Posterior vena cava (tissue), 2 donors: ENCODE data around the gene MAGEF1. TPM values are rescaled to one million over a fixed set of nuclear protein-coding genes. Genes with fewer than 3 reads are reported as not detected.

Source experiments
- DNase-seq: peaks from one replicate; pipeline ENCODE4 v3.0.0-alpha.2; 2020; ENCODE audit warnings: low spot score
- intact Hi-C, 2 donors: fragments of 100-400 bp; cut with DNase I; formaldehyde crosslinking; loops; one replicate each; pipeline versions ENCODE4 v1.14.1 to v1.14.2; 2022 to 2023
- total RNA-seq, 2 donors: library from RNA; stranded (reverse); fragmentation: NEBNext Ultra II Directional; extraction: Animal tissue kit (Norgen Biotek cat#: 25700); gene quantifications; one replicate each; pipeline ENCODE4 v1.2.1, GENCODE V29; 2021
- donor health status: DM: yes; HTN: yes; CAD: no.
- donor health status: DM: yes; HTN: yes; CAD: no.

The MAGEF1 gene
- total RNA-seq, 2 donors from 2014 or later = 29.6 to 31.3 TPM

- peak; percentile 66 for DNase-seq
- intact Hi-C loops = no loop called here
Measured at GRCh38 chr3:184746131-184747120, 34.6 kb upstream of the MAGEF1 start.

DNA sequence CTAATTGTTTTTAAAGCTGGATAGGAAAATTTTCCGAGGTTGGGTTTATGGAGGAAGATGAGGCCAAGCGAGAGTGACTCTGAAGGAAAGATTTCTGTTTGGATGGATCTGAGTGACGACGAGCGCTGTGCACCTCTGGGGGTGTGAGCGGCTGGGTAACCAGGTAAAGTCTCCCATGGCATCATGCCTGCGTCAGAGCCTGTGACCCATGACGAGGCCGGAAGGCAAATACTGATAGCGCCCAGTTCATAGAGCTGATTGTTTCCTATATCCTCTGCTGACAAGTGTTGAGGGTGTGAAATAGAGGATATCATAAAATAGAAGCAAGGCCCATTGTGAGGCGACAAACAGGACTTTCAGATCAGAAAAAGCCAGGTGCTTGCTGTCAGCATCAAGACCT lies 33.7 kb upstream of the MAGEF1 start:
- peak; percentile 42 for DNase-seq
- intact Hi-C loops = no loop called here

- DNase-seq = no peak
- intact Hi-C loops = no loop called here
Measured at GRCh38 chr3:184743248-184743647, 31.4 kb upstream of the MAGEF1 start.

- peak; percentile 72 for DNase-seq
- intact Hi-C loops = no loop called here
Measured at GRCh38 chr3:184742676-184743135, 30.8 kb upstream of the MAGEF1 start.

- intact Hi-C loops = no loop called here
- peak; percentile 32 for DNase-seq
Measured at GRCh38 chr3:184741798-184742675, 30.2 kb upstream of the MAGEF1 start.

DNA sequence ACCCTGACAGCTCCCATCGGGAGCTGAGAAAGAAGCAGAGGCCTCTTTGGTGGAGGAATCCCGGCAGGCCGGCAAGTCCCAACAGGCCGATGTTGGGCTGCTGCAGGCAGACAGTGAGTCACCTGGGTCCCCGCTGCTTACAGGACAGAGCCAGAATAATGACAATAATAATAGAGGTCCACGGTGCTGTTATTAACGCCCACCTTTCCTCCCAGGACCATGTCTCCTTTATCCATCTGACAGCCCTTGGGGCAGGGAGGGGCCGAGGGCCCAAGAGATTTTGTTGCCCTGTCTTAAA lies 29.3 kb upstream of the MAGEF1 start:
- intact Hi-C loops = no loop called here
- DNase-seq = peak; percentile 53

GRCh38 chr3:184740509-184741258 lies 28.8 kb upstream of the MAGEF1 start:
- peak; percentile 38 for DNase-seq
- intact Hi-C loops = no loop called here

- no peak for DNase-seq
Measured at GRCh38 chr3:184739594-184740505, 28.0 kb upstream of the MAGEF1 start.

DNA sequence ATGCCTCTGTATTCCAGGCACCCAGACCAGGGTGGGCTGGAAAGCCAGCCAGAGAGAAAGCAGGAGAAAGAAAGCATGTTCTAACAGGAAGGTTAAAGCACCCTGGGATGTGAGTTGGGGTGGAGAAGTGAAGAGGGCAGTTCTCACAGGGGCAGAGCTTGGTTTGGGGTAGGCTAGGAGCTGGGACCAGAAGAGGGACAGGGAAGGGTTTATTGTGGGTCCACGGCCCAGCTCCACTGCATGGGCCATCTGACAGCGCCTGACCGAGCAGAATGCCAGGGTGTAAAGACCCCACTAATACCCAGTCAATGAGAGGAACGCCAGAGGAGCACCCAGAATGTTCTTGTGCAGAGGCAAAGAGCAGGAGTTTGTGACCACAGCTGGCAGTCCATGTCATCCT lies 27.1 kb upstream of the MAGEF1 start:
- intact Hi-C loops = no loop called here
- DNase-seq = peak; percentile 50

More at GRCh38 chr3:184739594-184740505, 28.0 kb upstream of the MAGEF1 start:
- intact Hi-C loops = no loop called here

- intact Hi-C loops = no loop called here
- no peak for DNase-seq
Measured at GRCh38 chr3:184738506-184738890, 26.6 kb upstream of the MAGEF1 start.

GRCh38 chr3:184737641-184738505 lies 26.0 kb upstream of the MAGEF1 start:
- intact Hi-C loops = no loop called here
- DNase-seq = peak; percentile 75

GRCh38 chr3:184737063-184737462 lies 25.2 kb upstream of the MAGEF1 start:
- intact Hi-C loops = no loop called here
- DNase-seq = no peak

DNA sequence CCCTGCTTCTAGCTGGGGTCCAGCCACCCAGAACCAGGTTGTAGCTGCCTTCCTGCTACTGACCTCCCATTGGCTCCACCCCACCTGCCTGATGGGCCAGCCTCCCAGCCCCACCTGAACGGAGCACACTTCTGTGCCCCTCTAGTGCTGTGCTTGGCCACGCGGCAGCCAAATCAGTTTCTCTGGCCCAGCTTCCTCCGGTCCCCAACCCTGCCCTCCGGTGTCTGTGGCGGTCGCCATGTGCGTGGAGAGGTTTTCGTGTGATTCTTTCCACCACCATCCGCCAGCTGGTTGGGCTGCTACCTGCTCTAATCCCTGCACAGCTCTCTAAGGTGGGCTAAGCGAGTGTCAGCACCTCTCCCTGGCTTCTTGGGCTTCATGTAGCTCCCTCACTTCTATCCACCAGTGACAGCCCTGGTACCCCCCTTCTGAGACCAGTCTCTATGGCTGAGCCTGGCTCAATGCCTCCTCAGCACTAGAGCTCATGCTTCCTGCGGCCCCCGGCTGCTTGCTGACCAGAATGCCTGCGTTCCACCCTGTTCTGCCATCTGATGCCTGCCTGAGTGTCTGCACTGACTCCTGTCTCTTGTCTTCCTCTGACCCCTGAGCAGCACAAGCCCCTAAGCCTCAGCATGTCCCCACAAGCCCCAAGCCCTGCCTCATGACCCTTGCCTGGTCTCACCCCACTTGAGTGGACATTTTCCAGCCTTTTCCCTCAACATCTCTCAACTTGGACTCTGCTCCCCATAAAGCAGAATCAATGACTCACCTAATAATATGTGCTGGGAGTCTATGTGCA lies 23.2 kb upstream of the MAGEF1 start:
- intact Hi-C loops = no loop called here
- DNase-seq = peak; percentile 72

DNA sequence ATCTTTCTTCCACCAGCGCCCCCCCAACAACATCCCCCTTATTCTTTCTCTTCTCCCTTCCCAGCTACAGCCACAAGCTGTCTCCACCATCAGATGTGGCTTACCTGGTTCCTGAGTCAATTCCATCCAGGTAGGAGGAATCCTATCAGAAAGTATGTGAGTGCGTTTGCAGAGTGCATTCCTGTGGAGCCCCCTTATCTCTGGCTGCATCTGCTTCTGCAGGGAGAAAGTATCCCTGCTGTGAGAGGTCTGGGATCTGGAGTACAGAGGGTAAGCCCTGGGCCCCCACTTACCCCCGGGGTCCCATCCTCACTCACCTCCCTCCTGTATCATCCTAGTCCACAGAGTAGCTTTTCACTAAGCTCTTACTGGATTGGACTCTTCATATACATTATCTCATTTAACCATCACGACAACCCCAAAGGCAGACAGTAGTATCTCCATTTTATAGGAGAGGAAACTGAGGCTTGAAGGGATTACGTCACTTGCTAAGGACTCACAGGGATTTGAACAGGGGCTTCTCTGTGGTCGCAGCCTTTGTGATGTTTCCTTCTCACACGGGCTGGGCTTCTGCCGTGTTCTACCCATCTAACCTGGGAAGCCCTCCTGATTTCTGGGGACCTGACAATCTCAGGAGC lies 22.2 kb upstream of the MAGEF1 start:
- DNase-seq = peak; percentile 20
- intact Hi-C loops = no loop called here

- intact Hi-C loops = no loop called here
- DNase-seq = no peak
Measured at GRCh38 chr3:184733181-184733580, 21.3 kb upstream of the MAGEF1 start.

DNA sequence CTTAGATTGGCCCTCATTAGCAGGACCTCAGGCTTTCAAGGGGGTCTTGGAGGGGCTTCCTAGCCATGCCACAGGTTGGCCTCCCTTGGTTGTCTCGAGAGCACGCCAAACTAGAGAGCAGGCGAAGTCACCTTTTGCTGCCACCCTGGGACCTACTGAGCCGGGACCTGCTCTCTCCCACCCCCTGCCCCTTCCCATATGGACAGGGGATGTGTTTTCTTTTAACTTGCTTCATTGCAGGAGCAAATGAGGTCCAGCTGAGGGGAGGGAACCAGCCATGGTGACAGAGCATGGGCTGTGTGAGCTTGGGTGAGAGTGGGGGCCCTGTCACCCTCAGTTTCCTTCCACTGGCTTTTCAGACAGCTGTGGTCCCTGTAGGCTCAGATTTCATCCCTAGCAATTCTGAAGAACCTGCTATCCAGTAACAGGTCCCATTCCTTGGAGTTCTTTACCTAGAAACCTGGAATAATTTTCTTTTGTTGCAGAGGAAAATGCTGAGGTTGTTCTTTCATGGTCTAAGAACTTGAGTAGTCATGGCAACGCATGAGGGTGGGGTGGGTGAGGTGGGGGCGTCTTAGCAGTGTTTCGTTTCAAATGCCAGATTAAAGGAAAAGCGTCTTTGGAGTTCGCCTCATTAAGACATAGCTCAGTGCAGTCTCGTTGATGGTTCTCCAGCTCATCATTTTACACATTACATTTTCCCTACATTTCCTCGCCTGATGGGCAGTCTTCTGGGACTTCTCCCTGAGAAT lies 20.1 kb upstream of the MAGEF1 start:
- intact Hi-C loops = no loop called here
- no peak for DNase-seq
